ENCODE data around the gene TMEM126A. TPM values are rescaled to one million over a fixed set of nuclear protein-coding genes. Genes with fewer than 3 reads are reported as not detected.

TMEM126A gene
- total RNA-seq, 2 experiments from 2014 or later: 17.0 to 19.5 TPM

DNA sequence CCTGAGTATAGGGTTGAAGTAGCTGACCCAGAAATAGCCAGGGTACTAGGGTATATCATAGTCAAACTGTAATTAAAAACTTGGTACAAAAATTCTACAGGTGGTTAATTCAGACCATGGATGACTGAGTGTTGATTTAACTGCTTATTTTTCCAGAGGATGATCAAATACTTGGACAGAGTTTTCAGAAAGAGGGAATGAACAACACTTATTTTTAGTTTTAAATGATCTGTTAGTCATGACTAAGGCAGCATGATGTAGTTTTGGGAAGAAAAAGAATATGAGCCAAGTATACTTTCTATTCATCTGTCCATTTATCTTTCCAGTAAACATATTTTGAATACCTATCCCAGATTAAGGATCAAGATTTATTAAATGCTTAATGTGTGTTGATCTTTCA lies 58.0 kb downstream of the TMEM126A start:
- TF ChIP-seq, protein P1, sequence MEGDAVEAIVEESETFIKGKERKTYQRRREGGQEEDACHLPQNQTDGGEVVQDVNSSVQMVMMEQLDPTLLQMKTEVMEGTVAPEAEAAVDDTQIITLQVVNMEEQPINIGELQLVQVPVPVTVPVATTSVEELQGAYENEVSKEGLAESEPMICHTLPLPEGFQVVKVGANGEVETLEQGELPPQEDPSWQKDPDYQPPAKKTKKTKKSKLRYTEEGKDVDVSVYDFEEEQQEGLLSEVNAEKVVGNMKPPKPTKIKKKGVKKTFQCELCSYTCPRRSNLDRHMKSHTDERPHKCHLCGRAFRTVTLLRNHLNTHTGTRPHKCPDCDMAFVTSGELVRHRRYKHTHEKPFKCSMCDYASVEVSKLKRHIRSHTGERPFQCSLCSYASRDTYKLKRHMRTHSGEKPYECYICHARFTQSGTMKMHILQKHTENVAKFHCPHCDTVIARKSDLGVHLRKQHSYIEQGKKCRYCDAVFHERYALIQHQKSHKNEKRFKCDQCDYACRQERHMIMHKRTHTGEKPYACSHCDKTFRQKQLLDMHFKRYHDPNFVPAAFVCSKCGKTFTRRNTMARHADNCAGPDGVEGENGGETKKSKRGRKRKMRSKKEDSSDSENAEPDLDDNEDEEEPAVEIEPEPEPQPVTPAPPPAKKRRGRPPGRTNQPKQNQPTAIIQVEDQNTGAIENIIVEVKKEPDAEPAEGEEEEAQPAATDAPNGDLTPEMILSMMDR (IDR thresholded peaks at IDR 0.05): no peak
- peaks cover 3% of the 10 kb centered on the region for H3K36me3 ChIP-seq (ENCODE audit: insufficient read depth, low read length)
- Mint-ChIP-seq H3K36me3 (ENCODE audit: low read depth) (peaks cover 21% of the 10 kb centered on the region), H3K4me3 (no peak overlapping the region), H3K9me3 (no peaks in the 10 kb centered on the region), H3K4me1 (ENCODE audit: low read depth) (peaks cover 2% of the 10 kb centered on the region), H3K27ac (no peak overlapping the region), H3K27me3 (no peaks in the 10 kb centered on the region)
- POLR2A ChIA-PET: no interaction called here
- DNase-seq (no peak), ATAC-seq (ENCODE audit: poor library complexity) (no peak)
- no peaks in the 10 kb centered on the region for H3K27me3 ChIP-seq (ENCODE audit: control insufficient read depth in 1 of 2, insufficient read depth in 2 of 2, low read length in 2 of 2)
- intact Hi-C loops (cut with DNase I, micrococcal nuclease): no loop called here
- no peak overlapping the region for H3K27ac ChIP-seq (ENCODE audit: low read depth in 1 of 2, low read length in 2 of 2)
- no peak overlapping the region for H3K4me3 ChIP-seq (ENCODE audit: low read length)
- no peaks in the 10 kb centered on the region for H3K4me1 ChIP-seq (ENCODE audit: insufficient read depth, low read length)
- CTCF ChIA-PET: interaction anchor here (0.5 kb wide), 1 partner anchor 12 kb away, joined by 3 read pairs; no protein-coding TSS in a partner anchor
- no peaks in the 10 kb centered on the region for H3K9me3 ChIP-seq (ENCODE audit: control insufficient read depth in 1 of 2, insufficient read depth in 1 of 2, low read length in 2 of 2)

Other genes starting within 250 kb of the TMEM126A start
- gene DLG2, start 20.6 kb upstream of the TMEM126A start, total RNA-seq: 1 to 10 TPM; 2.0 to 2.1 TPM
- 10 to 100 TPM; 16.3 to 16.8 TPM for gene TMEM126B, start 19.4 kb upstream of the TMEM126A start, total RNA-seq
- 10 to 100 TPM; 54.8 to 55.9 TPM for gene CREBZF, start 17.2 kb downstream of the TMEM126A start, total RNA-seq
- not detected for gene CCDC89, start 38.2 kb downstream of the TMEM126A start, total RNA-seq
- gene SYTL2, start 163.2 kb downstream of the TMEM126A start, total RNA-seq: 10 to 100 TPM; 35.4 to 36.7 TPM
- not detected for gene CCDC83, start 207.4 kb downstream of the TMEM126A start, total RNA-seq